Type B pancreatic cell (in vitro differentiated cells): ENCODE measurements around the gene OCEL1. TPM values are rescaled to one million over a fixed set of nuclear protein-coding genes. Genes with fewer than 3 reads are reported as not detected.

ENCODE experiments used
- DNase-seq: peaks from one replicate; pipeline ENCODE4 v3.0.0; 2021; ENCODE audit warnings: mixed read lengths; ENCODE audit not compliant: unreplicated experiment; ENCODE audit errors: extremely low spot score
- H3K27ac Mint-ChIP-seq: 2 replicates; pipeline ENCODE4 v1.8.0; 2021; ENCODE audit warnings: mild to moderate bottlenecking, mixed read lengths
- H3K27me3 Mint-ChIP-seq: 2 replicates; pipeline ENCODE4 v1.8.0; 2021; ENCODE audit warnings: mixed read lengths
- H3K36me3 Mint-ChIP-seq: 2 replicates; pipeline ENCODE4 v1.8.0; 2021; ENCODE audit warnings: mixed read lengths
- H3K4me1 Mint-ChIP-seq: one replicate; pipeline ENCODE4 v1.8.0; 2021; ENCODE audit warnings: mixed read lengths; ENCODE audit not compliant: unreplicated experiment
- H3K4me3 Mint-ChIP-seq: 2 replicates; pipeline ENCODE4 v1.8.0; 2021; ENCODE audit warnings: mild to moderate bottlenecking, mixed read lengths
- H3K9me3 Mint-ChIP-seq: 2 replicates; pipeline ENCODE4 v1.8.0; 2021; ENCODE audit warnings: mixed read lengths
- CTCF ChIP-seq: fragments of 200-600 bp; sonication (generic); conservative IDR thresholded peaks from 2 replicates; pipeline ENCODE4 v1.5.0; 2021; ENCODE audit warnings: antibody characterized with exemption, mild to moderate bottlenecking
- total RNA-seq: library from RNA; stranded (reverse); gene quantifications from 2 replicates; pipeline ENCODE4 v1.2.1, GENCODE V29; 2021; ENCODE audit warnings: low replicate concordance

The OCEL1 gene
- total RNA-seq, 1 donor from 2014 or later, result 19.2 TPM

GRCh38 chr19:17248011-17248776 is 22.2 kb downstream of the OCEL1 start:
- H3K9me3 Mint-ChIP-seq, result no peaks in the 10 kb centered on the region
- peak overlapping the region; percentile 76 for H3K27ac Mint-ChIP-seq
- H3K4me1 Mint-ChIP-seq, result peaks cover 26% of the 10 kb centered on the region
- peak overlapping the region; percentile 62 for H3K4me3 Mint-ChIP-seq
- no peaks in the 10 kb centered on the region for H3K27me3 Mint-ChIP-seq
- no peaks in the 10 kb centered on the region for H3K36me3 Mint-ChIP-seq
- no peak for DNase-seq
- no peak for TF ChIP-seq CTCF

GRCh38 chr19:17249887-17250548 is 24.0 kb downstream of the OCEL1 start:
- no peak overlapping the region for H3K27ac Mint-ChIP-seq
- no peaks in the 10 kb centered on the region for H3K9me3 Mint-ChIP-seq
- no peak for TF ChIP-seq CTCF
- no peaks in the 10 kb centered on the region for H3K36me3 Mint-ChIP-seq
- H3K27me3 Mint-ChIP-seq, result no peaks in the 10 kb centered on the region
- H3K4me3 Mint-ChIP-seq, result no peak overlapping the region
- peaks cover 21% of the 10 kb centered on the region for H3K4me1 Mint-ChIP-seq
- no peak for DNase-seq

- no peaks in the 10 kb centered on the region for H3K4me1 Mint-ChIP-seq
- no peak for TF ChIP-seq CTCF
- no peaks in the 10 kb centered on the region for H3K36me3 Mint-ChIP-seq
- no peak for DNase-seq
- H3K27me3 Mint-ChIP-seq, result no peaks in the 10 kb centered on the region
- no peaks in the 10 kb centered on the region for H3K9me3 Mint-ChIP-seq
- H3K27ac Mint-ChIP-seq, result no peak overlapping the region
- H3K4me3 Mint-ChIP-seq, result no peak overlapping the region
These were observed 28.6 kb downstream of the OCEL1 start for GRCh38 chr19:17254636-17255035.

- no peaks in the 10 kb centered on the region for H3K4me1 Mint-ChIP-seq
- H3K9me3 Mint-ChIP-seq, result no peaks in the 10 kb centered on the region
- no peak overlapping the region for H3K4me3 Mint-ChIP-seq
- TF ChIP-seq CTCF, result no peak
- H3K27me3 Mint-ChIP-seq, result no peaks in the 10 kb centered on the region
- no peak for DNase-seq
- H3K36me3 Mint-ChIP-seq, result no peaks in the 10 kb centered on the region
- no peak overlapping the region for H3K27ac Mint-ChIP-seq
These were observed 29.2 kb downstream of the OCEL1 start for GRCh38 chr19:17255150-17255621.

GRCh38 chr19:17256130-17256529 is 30.1 kb downstream of the OCEL1 start:
- TF ChIP-seq CTCF, result no peak
- peaks cover 6% of the 10 kb centered on the region for H3K4me1 Mint-ChIP-seq
- no peak overlapping the region for H3K4me3 Mint-ChIP-seq
- no peak for DNase-seq
- peaks cover 4% of the 10 kb centered on the region for H3K27me3 Mint-ChIP-seq
- H3K36me3 Mint-ChIP-seq, result no peaks in the 10 kb centered on the region
- no peaks in the 10 kb centered on the region for H3K9me3 Mint-ChIP-seq
- no peak overlapping the region for H3K27ac Mint-ChIP-seq
